Measurements from ENCODE around the gene TMIGD3. TPM values are rescaled to one million over a fixed set of nuclear protein-coding genes. Genes with fewer than 3 reads are reported as not detected.

TMIGD3 gene
- polyA plus RNA-seq (2013, experiment 1 of 2) = 0.14 TPM
- 0.16 TPM for polyA plus RNA-seq (2013, experiment 2 of 2)

DNA sequence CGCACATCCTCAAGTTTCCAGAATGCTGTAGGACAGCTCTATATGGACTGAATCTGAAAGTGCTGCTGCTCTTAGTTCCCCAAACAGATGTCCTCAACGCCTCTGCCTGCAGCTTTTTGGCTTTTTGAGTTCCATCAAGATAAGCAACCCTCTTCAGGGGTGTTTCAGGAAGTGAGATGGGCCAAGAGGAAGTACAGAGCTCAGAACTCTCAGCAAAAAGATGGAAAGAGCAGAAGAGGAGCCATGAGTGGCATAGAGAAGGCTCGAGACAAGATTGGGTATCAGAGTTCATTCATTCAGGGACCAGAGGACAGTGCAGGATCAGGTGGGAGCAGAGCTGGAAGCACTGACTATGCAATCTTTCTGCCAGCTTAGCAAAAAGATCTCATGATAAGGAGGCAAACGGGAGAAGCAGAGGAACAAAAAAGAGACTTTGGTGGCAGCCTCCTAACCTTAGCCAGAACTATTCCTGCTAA lies at the start of gene TMIGD3, which contains the start of gene ADORA3:
TMIGD3 (minus strand) TSS at position 49 of the 476 bp plus-strand sequence. CDS start 279 bp downstream, outside the sequence.
ADORA3 (minus strand) TSS at position 49 of the 476 bp plus-strand sequence. CDS start 279 bp downstream, outside the sequence.
- Histone ChIP-seq H3K79me1 (replicated peaks; ENCODE audit: low read length, poor library complexity, severe bottlenecking) (no peaks in the 10 kb centered on the region), H3K36me3 (ENCODE audit: control insufficient read depth in 1 of 2, insufficient read depth in 2 of 2, low read depth in 1 of 2, low read length in 2 of 2) (no peaks in the 10 kb centered on the region), H3K4me2 (ENCODE audit: low read length, poor library complexity, severe bottlenecking) (no peak within 1 kb of the TSS), H3K14ac (ENCODE audit: low read length in 2 of 2) (no peak within 1 kb of the TSS), H3K4me1 (ENCODE audit: control insufficient read depth, insufficient read depth, low read depth, low read length) (peaks cover 10% of the 10 kb centered on the region), H4K8ac (ENCODE audit: low read length) (no peak within 1 kb of the TSS), H3K9me3 (ENCODE audit: control insufficient read depth, low read length) (no peaks in the 10 kb centered on the region), H2BK15ac (ENCODE audit: low read depth, poor library complexity, severe bottlenecking) (no peak within 1 kb of the TSS), H2BK12ac (ENCODE audit: low read length in 2 of 2) (no peak within 1 kb of the TSS), H3K4ac (ENCODE audit: low read depth in 1 of 2, low read length in 2 of 2) (no peak within 1 kb of the TSS), H2AK5ac (ENCODE audit: low read length, severe bottlenecking) (no peak within 1 kb of the TSS), H3K27ac (ENCODE audit: low read length, poor library complexity, severe bottlenecking) (no peak within 1 kb of the TSS), H3K18ac (ENCODE audit: low read depth in 1 of 2, low read length in 2 of 2) (no peak within 1 kb of the TSS), H3K27me3 (ENCODE audit: control insufficient read depth in 1 of 2, insufficient read depth in 1 of 2, low read length in 2 of 2) (peaks cover 23 to 24% of the 10 kb centered on the region in 2 experiments), H2BK5ac (ENCODE audit: low read depth, low read length, poor library complexity, severe bottlenecking) (no peak within 1 kb of the TSS), H2AFZ (ENCODE audit: low read depth, low read length) (no peak within 1 kb of the TSS), H3K4me3 (ENCODE audit: insufficient read depth in 1 of 2, low read depth in 1 of 2, low read length in 2 of 2) (no peak within 1 kb of the TSS), H4K91ac (ENCODE audit: low read length) (no peak within 1 kb of the TSS), H3K23ac (ENCODE audit: low read length in 2 of 2) (no peak within 1 kb of the TSS), H2BK120ac (ENCODE audit: low read depth, low read length) (no peak within 1 kb of the TSS), H3K9ac (ENCODE audit: low read length) (no peak within 1 kb of the TSS)
- no peak for DNase-seq
- 84% methylated on average over 4 of the region's 4 CpGs for WGBS

DNA sequence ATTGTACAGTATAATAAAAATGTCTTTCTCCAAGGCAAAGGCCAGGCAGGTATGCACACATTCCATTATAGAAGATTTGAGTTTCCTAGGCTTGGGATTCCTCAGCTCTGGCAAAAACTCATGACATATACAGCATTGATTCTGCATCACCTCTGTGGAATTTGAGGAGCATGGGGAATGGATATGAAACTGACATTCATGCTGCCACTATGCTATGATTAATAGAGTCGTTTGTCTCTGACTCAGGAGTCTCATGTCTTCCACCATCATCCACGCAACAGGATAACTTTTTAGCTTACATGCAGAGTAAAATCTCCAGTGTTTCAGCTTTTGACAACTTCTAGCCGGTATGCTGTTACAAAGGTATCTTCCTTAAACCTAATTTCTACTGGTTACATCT lies 49.8 kb upstream of the TMIGD3 start:
- Histone ChIP-seq H2BK5ac (ENCODE audit: low read depth, low read length, poor library complexity, severe bottlenecking) (no peak overlapping the region), H3K4me2 (ENCODE audit: low read length, poor library complexity, severe bottlenecking) (no peak overlapping the region), H3K4me1 (ENCODE audit: control insufficient read depth, insufficient read depth, low read depth, low read length) (no peaks in the 10 kb centered on the region), H3K18ac (ENCODE audit: low read depth in 1 of 2, low read length in 2 of 2) (no peak overlapping the region), H3K14ac (ENCODE audit: low read length in 2 of 2) (no peak overlapping the region), H2BK120ac (ENCODE audit: low read depth, low read length) (no peak overlapping the region), H2BK15ac (ENCODE audit: low read depth, poor library complexity, severe bottlenecking) (no peak overlapping the region), H3K27ac (ENCODE audit: low read length, poor library complexity, severe bottlenecking) (peak overlapping the region; percentile 59), H4K8ac (ENCODE audit: low read length) (no peak overlapping the region), H2AFZ (ENCODE audit: low read depth, low read length) (no peak overlapping the region), H2BK12ac (ENCODE audit: low read length in 2 of 2) (no peak overlapping the region), H3K4ac (ENCODE audit: low read depth in 1 of 2, low read length in 2 of 2) (no peak overlapping the region), H3K4me3 (ENCODE audit: insufficient read depth in 1 of 2, low read depth in 1 of 2, low read length in 2 of 2) (no peak overlapping the region), H3K27me3 (ENCODE audit: control insufficient read depth in 1 of 2, insufficient read depth in 1 of 2, low read length in 2 of 2) (no peaks in the 10 kb centered on the region), H3K36me3 (ENCODE audit: control insufficient read depth in 1 of 2, insufficient read depth in 2 of 2, low read depth in 1 of 2, low read length in 2 of 2) (no peaks in the 10 kb centered on the region), H3K79me1 (replicated peaks; ENCODE audit: low read length, poor library complexity, severe bottlenecking) (no peaks in the 10 kb centered on the region), H3K9ac (ENCODE audit: low read length) (peak overlapping the region; percentile 50), H3K9me3 (ENCODE audit: control insufficient read depth, low read length) (no peaks in the 10 kb centered on the region), H2AK5ac (ENCODE audit: low read length, severe bottlenecking) (no peak overlapping the region), H3K23ac (ENCODE audit: low read length in 2 of 2) (no peak overlapping the region), H4K91ac (ENCODE audit: low read length) (no peak overlapping the region)
- peak; percentile 66 for DNase-seq
- WGBS = 25% methylated on average over 3 of the region's 3 CpGs

- H3K27ac ChIP-seq (ENCODE audit: low read length, poor library complexity, severe bottlenecking) = peak overlapping the region; percentile 59
Observed at GRCh38 chr1:111552587-111552986, 49.2 kb upstream of the TMIGD3 start.

DNA sequence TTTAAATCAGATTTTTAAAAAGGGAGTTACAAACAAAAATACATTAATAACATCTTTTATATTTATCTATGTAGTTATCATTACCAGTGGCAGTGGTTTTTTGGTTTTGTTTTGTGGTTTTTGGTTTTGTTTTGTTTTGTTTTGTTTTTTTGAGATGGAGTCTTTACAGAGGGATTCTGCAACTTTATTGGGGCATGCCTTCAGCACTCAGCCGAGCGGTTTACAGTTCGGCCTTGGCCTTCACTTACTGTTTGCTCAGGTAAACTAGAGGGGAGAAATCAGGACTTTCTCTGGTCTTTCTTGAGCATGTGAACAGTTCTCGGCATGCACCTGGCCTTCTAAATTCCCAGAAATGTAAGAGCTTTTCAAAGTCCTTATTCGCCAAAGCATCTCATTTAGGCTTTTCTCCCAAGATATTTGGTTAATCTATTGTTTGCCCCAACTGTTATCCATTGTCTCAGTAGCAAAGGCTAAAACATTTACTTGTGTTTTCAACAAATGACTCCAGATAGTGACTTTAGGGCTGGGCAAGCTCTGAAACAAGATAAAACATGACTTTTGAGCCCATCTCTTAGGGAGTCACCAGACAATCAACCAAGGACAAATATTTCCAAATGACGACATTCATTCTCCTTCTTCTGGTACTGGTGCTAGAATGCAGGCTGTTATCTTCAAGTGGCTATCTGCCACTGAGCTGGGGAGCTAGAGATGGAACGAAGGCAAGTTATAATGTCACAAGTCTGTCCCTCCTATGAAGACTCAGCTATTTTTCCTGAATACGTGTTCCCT lies 48.4 kb upstream of the TMIGD3 start:
- Histone ChIP-seq H3K4ac (ENCODE audit: low read depth in 1 of 2, low read length in 2 of 2) (no peak overlapping the region), H2BK15ac (ENCODE audit: low read depth, poor library complexity, severe bottlenecking) (no peak overlapping the region), H3K4me2 (ENCODE audit: low read length, poor library complexity, severe bottlenecking) (no peak overlapping the region), H3K14ac (ENCODE audit: low read length in 2 of 2) (no peak overlapping the region), H3K23ac (ENCODE audit: low read length in 2 of 2) (no peak overlapping the region), H3K9me3 (ENCODE audit: control insufficient read depth, low read length) (no peaks in the 10 kb centered on the region), H2BK120ac (ENCODE audit: low read depth, low read length) (no peak overlapping the region), H4K8ac (ENCODE audit: low read length) (no peak overlapping the region), H3K9ac (ENCODE audit: low read length) (no peak overlapping the region), H3K18ac (ENCODE audit: low read depth in 1 of 2, low read length in 2 of 2) (no peak overlapping the region), H3K4me3 (ENCODE audit: insufficient read depth in 1 of 2, low read depth in 1 of 2, low read length in 2 of 2) (no peak overlapping the region), H4K91ac (ENCODE audit: low read length) (no peak overlapping the region), H3K27me3 (ENCODE audit: control insufficient read depth in 1 of 2, insufficient read depth in 1 of 2, low read length in 2 of 2) (no peaks in the 10 kb centered on the region), H2AFZ (ENCODE audit: low read depth, low read length) (no peak overlapping the region), H3K4me1 (ENCODE audit: control insufficient read depth, insufficient read depth, low read depth, low read length) (no peaks in the 10 kb centered on the region), H2BK12ac (ENCODE audit: low read length in 2 of 2) (no peak overlapping the region), H3K36me3 (ENCODE audit: control insufficient read depth in 1 of 2, insufficient read depth in 2 of 2, low read depth in 1 of 2, low read length in 2 of 2) (no peaks in the 10 kb centered on the region), H2BK5ac (ENCODE audit: low read depth, low read length, poor library complexity, severe bottlenecking) (no peak overlapping the region), H3K27ac (ENCODE audit: low read length, poor library complexity, severe bottlenecking) (no peak overlapping the region), H3K79me1 (replicated peaks; ENCODE audit: low read length, poor library complexity, severe bottlenecking) (no peaks in the 10 kb centered on the region), H2AK5ac (ENCODE audit: low read length, severe bottlenecking) (no peak overlapping the region)
- WGBS = 95% methylated on average over 7 of the region's 8 CpGs
- no peak for DNase-seq

More at GRCh38 chr1:111552587-111552986, 49.2 kb upstream of the TMIGD3 start:
- H3K4me2 ChIP-seq (ENCODE audit: low read length, poor library complexity, severe bottlenecking) = no peak overlapping the region
- no peak overlapping the region for H3K9ac ChIP-seq (ENCODE audit: low read length)
- no peak overlapping the region for H3K23ac ChIP-seq (ENCODE audit: low read length in 2 of 2)
- H2AK5ac ChIP-seq (ENCODE audit: low read length, severe bottlenecking) = no peak overlapping the region
- H2BK15ac ChIP-seq (ENCODE audit: low read depth, poor library complexity, severe bottlenecking) = no peak overlapping the region
- no peaks in the 10 kb centered on the region for H3K27me3 ChIP-seq (ENCODE audit: control insufficient read depth in 1 of 2, insufficient read depth in 1 of 2, low read length in 2 of 2)
- no peak overlapping the region for H2BK120ac ChIP-seq (ENCODE audit: low read depth, low read length)
- H3K36me3 ChIP-seq (ENCODE audit: control insufficient read depth in 1 of 2, insufficient read depth in 2 of 2, low read depth in 1 of 2, low read length in 2 of 2) = no peaks in the 10 kb centered on the region
- no peak overlapping the region for H2AFZ ChIP-seq (ENCODE audit: low read depth, low read length)
- H3K79me1 ChIP-seq (replicated peaks; ENCODE audit: low read length, poor library complexity, severe bottlenecking) = no peaks in the 10 kb centered on the region
- no peak overlapping the region for H2BK12ac ChIP-seq (ENCODE audit: low read length in 2 of 2)
- no peaks in the 10 kb centered on the region for H3K4me1 ChIP-seq (ENCODE audit: control insufficient read depth, insufficient read depth, low read depth, low read length)
- no peak overlapping the region for H3K4ac ChIP-seq (ENCODE audit: low read depth in 1 of 2, low read length in 2 of 2)
- H3K4me3 ChIP-seq (ENCODE audit: insufficient read depth in 1 of 2, low read depth in 1 of 2, low read length in 2 of 2) = no peak overlapping the region
- no peak for DNase-seq
- H3K14ac ChIP-seq (ENCODE audit: low read length in 2 of 2) = no peak overlapping the region
- H4K91ac ChIP-seq (ENCODE audit: low read length) = no peak overlapping the region
- H2BK5ac ChIP-seq (ENCODE audit: low read depth, low read length, poor library complexity, severe bottlenecking) = no peak overlapping the region
- H3K9me3 ChIP-seq (ENCODE audit: control insufficient read depth, low read length) = no peaks in the 10 kb centered on the region
- no peak overlapping the region for H4K8ac ChIP-seq (ENCODE audit: low read length)
- no peak overlapping the region for H3K18ac ChIP-seq (ENCODE audit: low read depth in 1 of 2, low read length in 2 of 2)

Data from mesenchymal stem cell (in vitro differentiated cells and primary cell).